ENCODE results near the gene MECP2.
A peak's percentile ranks its signal among the peaks of the same experiment; 100 is the strongest.

The MECP2 gene

GRCh38 chrX:154059231-154059630, 38.3 kb downstream of the MECP2 start:
- no peak for DNase-seq

GRCh38 chrX:154058214-154058997, 39.1 kb downstream of the MECP2 start:
- no peak for DNase-seq

- DNase-seq = no peak
Observed at GRCh38 chrX:154057791-154058190, 39.7 kb downstream of the MECP2 start.

- no peak for DNase-seq
Observed at GRCh38 chrX:154056770-154057241, 40.7 kb downstream of the MECP2 start.

- DNase-seq = peak; percentile 3
Observed at GRCh38 chrX:154051201-154051810, 46.2 kb downstream of the MECP2 start.

GRCh38 chrX:154050113-154050495, 47.4 kb downstream of the MECP2 start:
- no peak for DNase-seq

- DNase-seq = no peak
Observed at GRCh38 chrX:154049209-154050112, 48.1 kb downstream of the MECP2 start.

- no peak for DNase-seq
Observed at GRCh38 chrX:154048398-154048797, 49.1 kb downstream of the MECP2 start.

GRCh38 chrX:154046940-154047610, 50.4 kb downstream of the MECP2 start:
- DNase-seq = no peak

- peak; percentile 82 for DNase-seq
Observed at GRCh38 chrX:154046031-154046781, 51.3 kb downstream of the MECP2 start.

- no peak for DNase-seq
Observed at GRCh38 chrX:154044091-154044490, 53.4 kb downstream of the MECP2 start.

- no peak for DNase-seq
Observed at GRCh38 chrX:154043003-154043763, 54.3 kb downstream of the MECP2 start.

- no peak for DNase-seq
Observed at GRCh38 chrX:154040863-154041262, 56.7 kb downstream of the MECP2 start.

GRCh38 chrX:154040307-154040756, 57.2 kb downstream of the MECP2 start:
- no peak for DNase-seq

GRCh38 chrX:154039577-154039976, 57.9 kb downstream of the MECP2 start:
- DNase-seq = no peak

- no peak for DNase-seq
Observed at GRCh38 chrX:154038656-154039055, 58.9 kb downstream of the MECP2 start.

- no peak for DNase-seq
Observed at GRCh38 chrX:154037754-154038153, 59.8 kb downstream of the MECP2 start.

GRCh38 chrX:154036513-154036912, 61.0 kb downstream of the MECP2 start:
- no peak for DNase-seq

GRCh38 chrX:154033848-154034247, 63.7 kb downstream of the MECP2 start:
- DNase-seq = no peak

- DNase-seq = no peak
Observed at GRCh38 chrX:154032653-154033052, 64.9 kb downstream of the MECP2 start.

- DNase-seq = no peak
Observed at GRCh38 chrX:154032160-154032559, 65.4 kb downstream of the MECP2 start.

Data from COR-L47 (cell line).